ENCODE data around the gene VPS37D.
"Not testable (repeated sequence)": the region's sequence is repeated elsewhere in the genome, so short reads cannot be mapped to it uniquely, and the experiment has no call there.

GRCh38 chr7:73660594-73660993 lies 7.0 kb upstream of the VPS37D start:
- TF ChIP-seq, protein P1, sequence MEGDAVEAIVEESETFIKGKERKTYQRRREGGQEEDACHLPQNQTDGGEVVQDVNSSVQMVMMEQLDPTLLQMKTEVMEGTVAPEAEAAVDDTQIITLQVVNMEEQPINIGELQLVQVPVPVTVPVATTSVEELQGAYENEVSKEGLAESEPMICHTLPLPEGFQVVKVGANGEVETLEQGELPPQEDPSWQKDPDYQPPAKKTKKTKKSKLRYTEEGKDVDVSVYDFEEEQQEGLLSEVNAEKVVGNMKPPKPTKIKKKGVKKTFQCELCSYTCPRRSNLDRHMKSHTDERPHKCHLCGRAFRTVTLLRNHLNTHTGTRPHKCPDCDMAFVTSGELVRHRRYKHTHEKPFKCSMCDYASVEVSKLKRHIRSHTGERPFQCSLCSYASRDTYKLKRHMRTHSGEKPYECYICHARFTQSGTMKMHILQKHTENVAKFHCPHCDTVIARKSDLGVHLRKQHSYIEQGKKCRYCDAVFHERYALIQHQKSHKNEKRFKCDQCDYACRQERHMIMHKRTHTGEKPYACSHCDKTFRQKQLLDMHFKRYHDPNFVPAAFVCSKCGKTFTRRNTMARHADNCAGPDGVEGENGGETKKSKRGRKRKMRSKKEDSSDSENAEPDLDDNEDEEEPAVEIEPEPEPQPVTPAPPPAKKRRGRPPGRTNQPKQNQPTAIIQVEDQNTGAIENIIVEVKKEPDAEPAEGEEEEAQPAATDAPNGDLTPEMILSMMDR (IDR thresholded peaks at IDR 0.05; ENCODE audit: poor library complexity, severe bottlenecking) = not testable (repeated sequence)
- TF ChIP-seq EP300 (conservative IDR thresholded peaks at IDR 0.05; ENCODE audit: poor library complexity, severe bottlenecking); MXI1 (conservative IDR thresholded peaks at IDR 0.05; ENCODE audit: poor library complexity, severe bottlenecking); POLR2AphosphoS5 (IDR thresholded peaks at IDR 0.05); EZH2 (IDR thresholded peaks at IDR 0.05; ENCODE audit: borderline replicate concordance, insufficient read depth, low read length, poor library complexity, severe bottlenecking); REST (IDR thresholded peaks at IDR 0.05; ENCODE audit: borderline replicate concordance); RAD21 (conservative IDR thresholded peaks at IDR 0.05); TAF1 (IDR thresholded peaks at IDR 0.05; ENCODE audit: low read depth); SMC3 (conservative IDR thresholded peaks at IDR 0.05; ENCODE audit: poor library complexity): not testable (repeated sequence)
